ENCODE data around the gene SV2B.

Gene SV2B

GRCh38 chr15:91126080-91126479 lies 26.0 kb downstream of the SV2B start:
- TF ChIP-seq CTCF (IDR thresholded peaks at IDR 0.05) (no peak), ZFX (IDR thresholded peaks at IDR 0.05; ENCODE audit: borderline replicate concordance) (no peak)
- no peak overlapping the region for H3K27ac ChIP-seq

GRCh38 chr15:91127236-91127955 lies 27.3 kb downstream of the SV2B start:
- TF ChIP-seq ZFX (IDR thresholded peaks at IDR 0.05; ENCODE audit: borderline replicate concordance) (no peak), CTCF (IDR thresholded peaks at IDR 0.05) (no peak)
- H3K27ac ChIP-seq, result no peak overlapping the region

- no peak overlapping the region for H3K27ac ChIP-seq
- TF ChIP-seq CTCF (IDR thresholded peaks at IDR 0.05) (no peak), ZFX (IDR thresholded peaks at IDR 0.05; ENCODE audit: borderline replicate concordance) (no peak)
These were observed 28.0 kb downstream of the SV2B start for GRCh38 chr15:91128016-91128415.

GRCh38 chr15:91129436-91129835 lies 29.4 kb downstream of the SV2B start:
- H3K27ac ChIP-seq, result no peak overlapping the region
- no peak for TF ChIP-seq CTCF (IDR thresholded peaks at IDR 0.05)
- no peak for TF ChIP-seq ZFX (IDR thresholded peaks at IDR 0.05; ENCODE audit: borderline replicate concordance)

- H3K27ac ChIP-seq, result no peak overlapping the region
These were observed 32.0 kb downstream of the SV2B start for GRCh38 chr15:91132079-91132478.

GRCh38 chr15:91133511-91133910 lies 33.5 kb downstream of the SV2B start:
- TF ChIP-seq ZFX (IDR thresholded peaks at IDR 0.05; ENCODE audit: borderline replicate concordance), result no peak
- no peak for TF ChIP-seq CTCF (IDR thresholded peaks at IDR 0.05)
- H3K27ac ChIP-seq, result no peak overlapping the region

More at GRCh38 chr15:91132079-91132478, 32.0 kb downstream of the SV2B start:
- TF ChIP-seq ZFX (IDR thresholded peaks at IDR 0.05; ENCODE audit: borderline replicate concordance) (no peak), CTCF (IDR thresholded peaks at IDR 0.05) (no peak)

GRCh38 chr15:91135201-91136130 lies 35.4 kb downstream of the SV2B start:
- TF ChIP-seq CTCF (IDR thresholded peaks at IDR 0.05), result no peak
- no peak for TF ChIP-seq ZFX (IDR thresholded peaks at IDR 0.05; ENCODE audit: borderline replicate concordance)
- H3K27ac ChIP-seq, result no peak overlapping the region

Measured in 22Rv1 (cell line).